Rectal smooth muscle tissue (tissue), 1 donor: Measurements from ENCODE around the gene IGF2BP3.
A peak's percentile ranks its signal among the peaks of the same experiment; 100 is the strongest.

Source experiments
- H3K27ac ChIP-seq: one replicate; pipeline ENCODE4 v1.7.0; 2013; ENCODE audit warnings: low read depth, low read length, inconsistent platforms
- H3K27me3 ChIP-seq: one replicate; pipeline ENCODE4 v1.7.0; 2013; ENCODE audit warnings: low read length; ENCODE audit not compliant: control insufficient read depth, insufficient read depth
- H3K36me3 ChIP-seq: one replicate; pipeline ENCODE4 v1.7.0; 2013; ENCODE audit warnings: low read length; ENCODE audit not compliant: control insufficient read depth, insufficient read depth
- H3K4me1 ChIP-seq: one replicate; pipeline ENCODE4 v1.7.0; 2013; ENCODE audit warnings: low read length; ENCODE audit not compliant: control insufficient read depth, insufficient read depth
- H3K4me3 ChIP-seq: one replicate; pipeline ENCODE4 v1.7.0; 2013; ENCODE audit warnings: low read length
- H3K9ac ChIP-seq: one replicate; pipeline ENCODE4 v1.7.0; 2013; ENCODE audit warnings: low read length

IGF2BP3 gene

GRCh38 chr7:23469150-23469960 is 936 bp downstream of the IGF2BP3 start:
- Histone ChIP-seq H3K4me1 (no peaks in the 10 kb centered on the region), H3K9ac (no peak overlapping the region), H3K27me3 (peaks cover 51% of the 10 kb centered on the region), H3K4me3 (peak overlapping the region; percentile 54), H3K27ac (no peak overlapping the region), H3K36me3 (no peaks in the 10 kb centered on the region)

GRCh38 chr7:23468526-23469149 is 1.7 kb downstream of the IGF2BP3 start:
- H3K36me3 ChIP-seq, result no peaks in the 10 kb centered on the region
- no peak overlapping the region for H3K27ac ChIP-seq
- no peaks in the 10 kb centered on the region for H3K4me1 ChIP-seq
- H3K4me3 ChIP-seq, result peak overlapping the region; percentile 54
- no peak overlapping the region for H3K9ac ChIP-seq
- peaks cover 44% of the 10 kb centered on the region for H3K27me3 ChIP-seq

GRCh38 chr7:23467806-23468525 is 2.3 kb downstream of the IGF2BP3 start:
- H3K27ac ChIP-seq, result no peak overlapping the region
- H3K4me1 ChIP-seq, result no peaks in the 10 kb centered on the region
- H3K27me3 ChIP-seq, result peaks cover 38% of the 10 kb centered on the region
- H3K36me3 ChIP-seq, result no peaks in the 10 kb centered on the region
- no peak overlapping the region for H3K9ac ChIP-seq
- H3K4me3 ChIP-seq, result peak overlapping the region; percentile 46

- Histone ChIP-seq H3K36me3 (no peaks in the 10 kb centered on the region), H3K4me3 (no peak overlapping the region), H3K9ac (no peak overlapping the region), H3K27ac (no peak overlapping the region), H3K27me3 (peaks cover 34% of the 10 kb centered on the region), H3K4me1 (no peaks in the 10 kb centered on the region)
Observed at GRCh38 chr7:23467291-23467805, 2.9 kb downstream of the IGF2BP3 start.

- Histone ChIP-seq H3K27me3 (peaks cover 3% of the 10 kb centered on the region), H3K4me3 (no peak overlapping the region), H3K27ac (no peak overlapping the region), H3K9ac (no peak overlapping the region), H3K4me1 (no peaks in the 10 kb centered on the region), H3K36me3 (no peaks in the 10 kb centered on the region)
Observed at GRCh38 chr7:23462846-23463245, 7.4 kb downstream of the IGF2BP3 start.

- Histone ChIP-seq H3K27ac (no peak overlapping the region), H3K4me3 (no peak overlapping the region), H3K9ac (no peak overlapping the region), H3K4me1 (no peaks in the 10 kb centered on the region), H3K27me3 (no peaks in the 10 kb centered on the region), H3K36me3 (no peaks in the 10 kb centered on the region)
Observed at GRCh38 chr7:23458044-23458443, 12.2 kb downstream of the IGF2BP3 start.

GRCh38 chr7:23456093-23456492 is 14.2 kb downstream of the IGF2BP3 start:
- H3K4me1 ChIP-seq, result no peaks in the 10 kb centered on the region
- H3K4me3 ChIP-seq, result no peak overlapping the region
- no peaks in the 10 kb centered on the region for H3K27me3 ChIP-seq
- H3K36me3 ChIP-seq, result no peaks in the 10 kb centered on the region
- no peak overlapping the region for H3K27ac ChIP-seq
- no peak overlapping the region for H3K9ac ChIP-seq

- H3K4me3 ChIP-seq, result no peak overlapping the region
- H3K4me1 ChIP-seq, result no peaks in the 10 kb centered on the region
- no peaks in the 10 kb centered on the region for H3K36me3 ChIP-seq
- no peaks in the 10 kb centered on the region for H3K27me3 ChIP-seq
- H3K27ac ChIP-seq, result no peak overlapping the region
- no peak overlapping the region for H3K9ac ChIP-seq
Observed at GRCh38 chr7:23454881-23455526, 15.3 kb downstream of the IGF2BP3 start.

GRCh38 chr7:23450518-23450917 is 19.8 kb downstream of the IGF2BP3 start:
- Histone ChIP-seq H3K4me1 (no peaks in the 10 kb centered on the region), H3K4me3 (no peak overlapping the region), H3K36me3 (no peaks in the 10 kb centered on the region), H3K9ac (no peak overlapping the region), H3K27ac (no peak overlapping the region), H3K27me3 (no peaks in the 10 kb centered on the region)

GRCh38 chr7:23449941-23450340 is 20.4 kb downstream of the IGF2BP3 start:
- Histone ChIP-seq H3K36me3 (no peaks in the 10 kb centered on the region), H3K27ac (no peak overlapping the region), H3K4me3 (no peak overlapping the region), H3K4me1 (no peaks in the 10 kb centered on the region), H3K27me3 (no peaks in the 10 kb centered on the region), H3K9ac (no peak overlapping the region)

- Histone ChIP-seq H3K4me1 (no peaks in the 10 kb centered on the region), H3K27me3 (no peaks in the 10 kb centered on the region), H3K9ac (no peak overlapping the region), H3K4me3 (no peak overlapping the region), H3K36me3 (no peaks in the 10 kb centered on the region), H3K27ac (no peak overlapping the region)
Observed at GRCh38 chr7:23445326-23445725, 25.0 kb downstream of the IGF2BP3 start.

GRCh38 chr7:23443974-23444373 is 26.3 kb downstream of the IGF2BP3 start:
- Histone ChIP-seq H3K4me3 (no peak overlapping the region), H3K36me3 (no peaks in the 10 kb centered on the region), H3K4me1 (no peaks in the 10 kb centered on the region), H3K27me3 (no peaks in the 10 kb centered on the region), H3K9ac (no peak overlapping the region), H3K27ac (no peak overlapping the region)
